Measurements from ENCODE around the gene TSPAN18. TPM values are rescaled to one million over a fixed set of nuclear protein-coding genes. Genes with fewer than 3 reads are reported as not detected.

Gene TSPAN18
- total RNA-seq, 2 experiments from 2014 or later = not detected

DNA sequence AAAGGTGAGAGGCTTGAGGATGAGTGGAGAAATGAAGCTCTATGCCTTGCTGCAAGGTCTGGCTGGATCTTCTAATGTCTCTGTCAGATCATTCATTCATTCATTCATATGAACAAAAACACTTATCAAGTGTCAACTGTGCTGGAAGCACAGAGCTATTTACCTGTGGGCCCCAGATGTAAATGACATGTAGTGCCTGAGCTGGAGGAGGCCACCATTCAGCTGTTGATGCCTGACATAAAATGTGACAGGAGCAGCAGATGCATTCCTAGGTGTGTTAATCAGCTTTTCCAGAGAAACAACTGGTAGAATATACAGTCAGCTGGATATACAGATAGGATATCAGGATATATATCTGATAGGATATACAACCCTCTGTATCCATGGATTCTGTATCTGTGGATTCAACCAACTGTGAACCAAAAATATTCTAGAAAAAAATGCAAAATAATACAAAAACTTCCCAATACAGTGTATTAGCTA is 44.5 kb downstream of the TSPAN18 start:
- no TSS peak for BruUV-seq (replicated peaks)
- Histone ChIP-seq H3K9me2 (ENCODE audit: insufficient read depth, low read length) (no peaks in the 10 kb centered on the region), H3K27ac (ENCODE audit: low read depth, low read length, poor library complexity, severe bottlenecking) (no peak overlapping the region), H3K36me3 (ENCODE audit: insufficient read depth, low read length) (no peaks in the 10 kb centered on the region), H3K4me3 (ENCODE audit: low read depth, low read length, poor library complexity, severe bottlenecking) (no peak overlapping the region), H2AFZ (ENCODE audit: low read length) (no peak overlapping the region), H4K20me1 (ENCODE audit: insufficient read depth, low read length) (no peaks in the 10 kb centered on the region), H3K9me3 (ENCODE audit: low read length) (no peaks in the 10 kb centered on the region), H3K79me2 (ENCODE audit: insufficient read depth, low read depth, low read length) (no peaks in the 10 kb centered on the region), H3K4me1 (ENCODE audit: insufficient read depth, low read length, poor library complexity, severe bottlenecking) (no peaks in the 10 kb centered on the region), H3K4me2 (ENCODE audit: low read length) (no peak overlapping the region)
- no peak for TF ChIP-seq EZH2phosphoT487 (IDR thresholded peaks at IDR 0.05; ENCODE audit: borderline replicate concordance, low read depth, low read length)
- TF ChIP-seq, protein P1, sequence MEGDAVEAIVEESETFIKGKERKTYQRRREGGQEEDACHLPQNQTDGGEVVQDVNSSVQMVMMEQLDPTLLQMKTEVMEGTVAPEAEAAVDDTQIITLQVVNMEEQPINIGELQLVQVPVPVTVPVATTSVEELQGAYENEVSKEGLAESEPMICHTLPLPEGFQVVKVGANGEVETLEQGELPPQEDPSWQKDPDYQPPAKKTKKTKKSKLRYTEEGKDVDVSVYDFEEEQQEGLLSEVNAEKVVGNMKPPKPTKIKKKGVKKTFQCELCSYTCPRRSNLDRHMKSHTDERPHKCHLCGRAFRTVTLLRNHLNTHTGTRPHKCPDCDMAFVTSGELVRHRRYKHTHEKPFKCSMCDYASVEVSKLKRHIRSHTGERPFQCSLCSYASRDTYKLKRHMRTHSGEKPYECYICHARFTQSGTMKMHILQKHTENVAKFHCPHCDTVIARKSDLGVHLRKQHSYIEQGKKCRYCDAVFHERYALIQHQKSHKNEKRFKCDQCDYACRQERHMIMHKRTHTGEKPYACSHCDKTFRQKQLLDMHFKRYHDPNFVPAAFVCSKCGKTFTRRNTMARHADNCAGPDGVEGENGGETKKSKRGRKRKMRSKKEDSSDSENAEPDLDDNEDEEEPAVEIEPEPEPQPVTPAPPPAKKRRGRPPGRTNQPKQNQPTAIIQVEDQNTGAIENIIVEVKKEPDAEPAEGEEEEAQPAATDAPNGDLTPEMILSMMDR (conservative IDR thresholded peaks at IDR 0.05; ENCODE audit: low read length) = no peak
- CTCF ChIA-PET (ENCODE audit: unreplicated experiment) = interaction anchor here (1.0 kb wide), 1 partner anchor 22 kb away, joined by 3 read pairs; no protein-coding TSS in a partner anchor
- no peak for DNase-seq (ENCODE audit: low spot score)
- POLR2A ChIA-PET = no interaction called here
- intact Hi-C loops (cut with micrococcal nuclease; ENCODE audit: unreplicated experiment) = no loop called here

DNA sequence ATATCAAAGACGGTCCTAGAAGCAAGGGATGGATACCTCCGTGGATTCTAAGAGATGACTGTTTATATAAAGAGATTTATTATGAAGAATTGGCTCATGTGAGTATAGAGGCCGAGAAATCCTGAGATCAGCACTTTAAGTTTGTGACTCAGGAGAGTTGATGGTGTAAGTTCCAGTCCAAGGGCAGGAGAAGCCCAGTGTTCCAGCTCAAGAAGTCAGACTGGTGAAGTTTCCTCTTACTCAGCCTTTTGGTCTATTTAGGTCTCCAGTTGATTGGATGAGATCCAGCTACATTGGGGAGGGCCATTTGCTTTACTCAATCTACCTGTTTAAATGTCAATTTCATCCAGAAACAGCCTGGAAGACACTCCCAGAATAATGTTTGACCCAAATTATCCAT is 45.1 kb downstream of the TSPAN18 start:
- POLR2A ChIA-PET = no interaction called here
- H2AFZ ChIP-seq (ENCODE audit: low read length) = no peak overlapping the region
- intact Hi-C loops (cut with micrococcal nuclease; ENCODE audit: unreplicated experiment) = no loop called here
- no peaks in the 10 kb centered on the region for H3K9me3 ChIP-seq (ENCODE audit: low read length)
- H3K79me2 ChIP-seq (ENCODE audit: insufficient read depth, low read depth, low read length) = no peaks in the 10 kb centered on the region
- no TSS peak for BruUV-seq (replicated peaks)
- TF ChIP-seq EZH2phosphoT487 (IDR thresholded peaks at IDR 0.05; ENCODE audit: borderline replicate concordance, low read depth, low read length) = no peak
- TF ChIP-seq, protein P1 (conservative IDR thresholded peaks at IDR 0.05; ENCODE audit: low read length) = no peak
- CTCF ChIA-PET (ENCODE audit: unreplicated experiment) = no interaction called here
- DNase-seq (ENCODE audit: low spot score) = no peak
- no peak overlapping the region for H3K4me3 ChIP-seq (ENCODE audit: low read depth, low read length, poor library complexity, severe bottlenecking)
- H4K20me1 ChIP-seq (ENCODE audit: insufficient read depth, low read length) = no peaks in the 10 kb centered on the region
- no peak overlapping the region for H3K27ac ChIP-seq (ENCODE audit: low read depth, low read length, poor library complexity, severe bottlenecking)
- no peaks in the 10 kb centered on the region for H3K4me1 ChIP-seq (ENCODE audit: insufficient read depth, low read length, poor library complexity, severe bottlenecking)
- no peak overlapping the region for H3K4me2 ChIP-seq (ENCODE audit: low read length)
- H3K36me3 ChIP-seq (ENCODE audit: insufficient read depth, low read length) = no peaks in the 10 kb centered on the region
- H3K9me2 ChIP-seq (ENCODE audit: insufficient read depth, low read length) = no peaks in the 10 kb centered on the region

DNA sequence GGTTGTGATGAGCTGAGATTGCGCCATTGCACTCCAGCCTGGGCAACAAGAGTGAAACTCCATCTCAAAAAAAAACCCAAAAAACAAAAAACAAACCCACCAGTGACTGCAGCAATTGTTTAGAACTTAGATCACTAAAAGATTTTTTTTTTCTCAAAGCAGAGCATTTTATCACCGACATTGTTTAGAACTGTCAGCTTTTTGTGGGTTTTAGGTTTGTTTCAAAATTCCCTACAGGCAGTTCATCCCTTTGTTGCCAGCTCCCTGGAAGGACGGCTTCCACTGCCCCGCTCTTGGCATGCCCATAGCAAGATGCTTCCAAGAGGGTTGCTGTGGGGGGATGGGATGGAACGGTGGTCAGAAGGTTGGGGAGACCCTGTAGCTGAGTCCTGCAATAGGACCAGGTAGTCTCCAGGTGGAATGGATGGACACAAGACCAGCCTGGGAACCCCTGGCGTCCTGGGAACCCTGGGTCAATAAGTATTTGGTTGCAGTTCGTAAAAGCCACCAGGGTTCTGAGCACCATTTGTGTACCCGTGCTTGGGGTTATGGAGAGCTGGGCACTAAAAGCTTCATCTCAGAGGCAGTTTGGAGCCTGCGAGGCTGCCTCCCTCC is 46.7 kb downstream of the TSPAN18 start:
- H3K9me3 ChIP-seq (ENCODE audit: low read length) = no peaks in the 10 kb centered on the region
- ChIA-PET CTCF (ENCODE audit: unreplicated experiment) (no interaction called here), POLR2A (no interaction called here)
- TF ChIP-seq, protein P1 (conservative IDR thresholded peaks at IDR 0.05; ENCODE audit: low read length) = no peak
- TF ChIP-seq EZH2phosphoT487 (IDR thresholded peaks at IDR 0.05; ENCODE audit: borderline replicate concordance, low read depth, low read length) = no peak
- no peaks in the 10 kb centered on the region for H3K79me2 ChIP-seq (ENCODE audit: insufficient read depth, low read depth, low read length)
- no TSS peak for BruUV-seq (replicated peaks)
- intact Hi-C loops (cut with micrococcal nuclease; ENCODE audit: unreplicated experiment) = no loop called here
- no peak overlapping the region for H3K27ac ChIP-seq (ENCODE audit: low read depth, low read length, poor library complexity, severe bottlenecking)
- no peaks in the 10 kb centered on the region for H3K36me3 ChIP-seq (ENCODE audit: insufficient read depth, low read length)
- H3K4me3 ChIP-seq (ENCODE audit: low read depth, low read length, poor library complexity, severe bottlenecking) = no peak overlapping the region
- H2AFZ ChIP-seq (ENCODE audit: low read length) = no peak overlapping the region
- H3K9me2 ChIP-seq (ENCODE audit: insufficient read depth, low read length) = no peaks in the 10 kb centered on the region
- no peak for DNase-seq (ENCODE audit: low spot score)
- no peaks in the 10 kb centered on the region for H4K20me1 ChIP-seq (ENCODE audit: insufficient read depth, low read length)
- H3K4me1 ChIP-seq (ENCODE audit: insufficient read depth, low read length, poor library complexity, severe bottlenecking) = no peaks in the 10 kb centered on the region
- H3K4me2 ChIP-seq (ENCODE audit: low read length) = no peak overlapping the region
